GM19463 (cell line): Measurements from ENCODE around the gene AIMP2.
"Not testable (repeated sequence)": the region's sequence is repeated elsewhere in the genome, so short reads cannot be mapped to it uniquely, and the experiment has no call there.

ENCODE experiments used
- ATAC-seq: cut with Tn5 transposase; IDR thresholded peaks from one replicate; pipeline ENCODE4 v1.9.1; 2021; ENCODE audit warnings: mild to moderate bottlenecking, moderate library complexity; ENCODE audit not compliant: unreplicated experiment

Gene AIMP2

GRCh38 chr7:6008668-6009611 lies at the start of gene AIMP2, which contains the start of gene PMS2:
Gene AIMP2 (plus strand): TSS chr7:6009272. CDS start chr7:6009364, 92 bp downstream.
Gene PMS2 (minus strand): TSS chr7:6009049. CDS start chr7:6009019, 30 bp downstream.
- ATAC-seq, result peak; percentile 94

DNA sequence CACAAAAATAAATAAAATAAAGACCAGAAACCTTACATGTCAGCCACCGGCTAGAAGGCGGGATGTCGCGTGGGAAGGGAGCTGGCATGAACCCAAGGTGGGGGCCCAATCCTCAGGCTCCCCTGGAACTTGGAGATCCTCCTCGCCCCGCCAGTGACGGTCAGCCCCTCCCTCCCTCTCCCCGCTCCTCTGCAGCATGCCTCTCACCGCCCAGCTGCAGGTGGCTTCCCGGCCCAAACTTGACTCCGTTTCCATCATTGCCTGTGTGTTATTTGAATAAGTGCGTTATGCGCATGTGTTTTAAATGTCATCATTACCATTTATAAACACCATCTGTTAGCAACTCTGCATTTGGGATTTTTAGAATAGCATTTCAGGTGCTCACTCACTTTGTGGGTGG lies 45.9 kb upstream of the AIMP2 start:
- ATAC-seq, result not testable (repeated sequence)

DNA sequence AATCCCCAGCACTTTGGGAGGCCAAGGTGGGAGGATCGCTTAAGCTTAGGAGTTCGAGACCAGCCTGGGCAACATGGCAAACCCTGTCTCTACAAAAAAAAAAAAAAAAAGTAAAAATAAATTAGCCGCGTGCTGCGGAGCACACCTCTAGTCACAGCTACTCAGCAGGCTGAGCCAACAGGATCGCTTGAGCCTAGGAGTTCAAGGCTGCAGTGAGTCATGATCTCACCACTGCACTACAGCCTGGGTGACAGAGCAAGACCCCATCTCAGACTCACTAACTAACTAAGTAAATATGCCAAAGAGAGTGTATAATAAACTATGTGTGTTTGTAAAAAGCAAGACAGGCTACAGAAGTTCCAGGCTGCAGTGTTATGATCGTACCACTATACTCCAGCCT lies 45.3 kb upstream of the AIMP2 start:
- ATAC-seq, result not testable (repeated sequence)

DNA sequence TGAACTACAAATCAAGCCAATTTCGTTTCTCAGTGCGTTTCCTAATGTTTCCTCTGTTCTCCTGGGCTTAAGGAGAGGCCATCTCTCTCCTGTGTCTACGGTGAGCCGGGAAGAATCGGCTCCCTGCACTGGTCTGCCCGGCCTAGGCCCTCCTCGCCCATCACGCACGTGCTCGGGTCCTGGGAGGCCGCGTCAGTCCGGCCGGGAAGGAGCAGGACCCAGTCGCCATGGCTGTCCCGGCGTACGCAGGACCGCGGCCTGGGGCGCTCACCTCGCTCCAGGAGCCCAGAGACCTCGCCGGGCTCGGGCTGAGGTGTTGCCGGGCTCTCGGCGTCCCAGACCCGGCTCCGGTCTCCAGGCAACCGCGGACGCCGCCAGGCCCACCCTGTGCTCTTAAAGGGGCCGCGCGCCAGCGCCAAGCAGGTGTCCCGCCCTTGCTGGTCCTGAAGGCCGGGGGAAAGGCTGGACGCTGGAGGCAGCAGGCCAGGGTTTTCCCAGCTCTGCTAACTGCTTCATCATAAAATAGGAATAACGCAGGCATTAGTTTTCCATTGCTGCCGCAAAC lies 38.6 kb upstream of the AIMP2 start, which contains the start of gene RSPH10B:
Gene RSPH10B (minus strand): TSS at position 343 of the 565 bp plus-strand sequence. CDS start 3,573 bp downstream, outside the sequence.
- ATAC-seq, result not testable (repeated sequence)

DNA sequence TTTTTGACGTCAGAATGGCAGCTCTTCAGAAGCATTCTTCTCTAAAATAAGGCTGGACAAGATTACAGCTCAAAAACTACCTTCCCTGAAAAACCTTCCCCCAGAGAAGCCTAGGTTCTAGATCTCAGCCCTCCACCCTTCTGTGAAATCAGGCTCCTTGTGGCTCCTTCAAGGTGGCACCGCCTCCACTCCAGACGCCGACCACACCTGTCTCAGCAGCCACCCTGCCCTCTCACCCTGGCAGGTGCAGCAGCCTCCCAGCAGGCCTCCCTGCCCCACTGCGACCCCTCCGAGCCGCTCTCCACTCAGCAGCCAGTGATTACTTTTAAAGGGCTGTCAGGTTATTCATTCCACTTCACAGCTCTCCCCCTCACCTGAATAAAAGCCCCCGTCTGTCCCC lies 35.5 kb upstream of the AIMP2 start:
- ATAC-seq, result not testable (repeated sequence)

DNA sequence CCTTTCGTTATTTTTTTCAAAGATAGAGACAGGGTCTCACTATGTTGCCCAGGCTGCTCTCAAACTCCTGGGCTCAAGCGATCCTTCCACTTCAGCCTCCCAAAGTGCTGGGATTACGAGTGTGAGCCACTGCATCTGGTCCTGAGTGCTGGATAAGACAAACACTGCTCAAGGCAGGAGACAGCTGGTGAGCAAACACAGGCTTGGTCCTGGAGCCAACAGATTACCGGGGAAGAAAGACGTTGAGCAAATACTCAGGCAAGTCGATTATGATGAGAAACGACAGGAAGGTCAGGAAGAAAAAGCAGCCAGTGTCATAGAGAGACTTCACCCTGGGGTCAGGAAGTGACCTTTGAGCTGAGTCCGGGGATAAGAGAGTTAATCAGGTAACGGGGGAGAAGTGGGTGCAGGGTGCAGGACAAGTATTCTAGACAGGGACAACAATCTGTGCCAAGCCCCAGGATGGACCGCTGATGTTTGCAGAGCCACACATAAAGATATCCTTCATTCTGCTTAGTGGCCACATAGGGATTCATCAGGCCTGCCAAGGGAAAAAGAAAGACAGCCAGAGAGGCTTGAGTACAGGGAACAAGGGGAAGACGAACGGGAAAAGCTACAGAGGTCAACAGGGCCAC lies 29.3 kb upstream of the AIMP2 start:
- ATAC-seq, result not testable (repeated sequence)

GRCh38 chr7:5987061-5987460 lies 22.0 kb upstream of the AIMP2 start:
- not testable (repeated sequence) for ATAC-seq

GRCh38 chr7:5997210-5997808 lies 11.8 kb upstream of the AIMP2 start:
- no peak for ATAC-seq

GRCh38 chr7:6007386-6007785 lies 1.7 kb upstream of the AIMP2 start:
- no peak for ATAC-seq

GRCh38 chr7:6007835-6008590 lies 1.1 kb upstream of the AIMP2 start:
- not testable (repeated sequence) for ATAC-seq

GRCh38 chr7:6010370-6010769 lies 1.3 kb downstream of the AIMP2 start:
- ATAC-seq, result not testable (repeated sequence)

DNA sequence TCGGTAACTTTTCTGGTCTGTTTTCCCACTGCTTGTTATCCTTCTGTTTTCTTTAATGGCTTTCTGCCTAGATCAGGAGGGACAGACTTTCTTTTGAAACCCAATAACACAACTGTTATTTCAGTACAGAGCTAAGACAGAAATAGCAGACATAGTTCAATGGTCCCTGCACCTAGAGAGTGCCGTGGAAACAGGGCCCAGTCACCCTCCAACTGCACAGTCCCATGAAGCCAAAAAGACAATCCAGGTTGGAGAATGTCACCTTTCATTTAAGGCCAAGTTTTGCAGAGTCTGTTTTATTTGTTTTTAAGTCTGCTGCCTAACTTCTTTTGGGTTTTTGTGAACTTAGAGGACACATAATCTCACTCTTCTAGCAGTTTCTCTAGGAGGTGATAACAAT lies 2.5 kb downstream of the AIMP2 start:
- no peak for ATAC-seq

GRCh38 chr7:6012355-6013104 lies 3.5 kb downstream of the AIMP2 start:
- no peak for ATAC-seq

DNA sequence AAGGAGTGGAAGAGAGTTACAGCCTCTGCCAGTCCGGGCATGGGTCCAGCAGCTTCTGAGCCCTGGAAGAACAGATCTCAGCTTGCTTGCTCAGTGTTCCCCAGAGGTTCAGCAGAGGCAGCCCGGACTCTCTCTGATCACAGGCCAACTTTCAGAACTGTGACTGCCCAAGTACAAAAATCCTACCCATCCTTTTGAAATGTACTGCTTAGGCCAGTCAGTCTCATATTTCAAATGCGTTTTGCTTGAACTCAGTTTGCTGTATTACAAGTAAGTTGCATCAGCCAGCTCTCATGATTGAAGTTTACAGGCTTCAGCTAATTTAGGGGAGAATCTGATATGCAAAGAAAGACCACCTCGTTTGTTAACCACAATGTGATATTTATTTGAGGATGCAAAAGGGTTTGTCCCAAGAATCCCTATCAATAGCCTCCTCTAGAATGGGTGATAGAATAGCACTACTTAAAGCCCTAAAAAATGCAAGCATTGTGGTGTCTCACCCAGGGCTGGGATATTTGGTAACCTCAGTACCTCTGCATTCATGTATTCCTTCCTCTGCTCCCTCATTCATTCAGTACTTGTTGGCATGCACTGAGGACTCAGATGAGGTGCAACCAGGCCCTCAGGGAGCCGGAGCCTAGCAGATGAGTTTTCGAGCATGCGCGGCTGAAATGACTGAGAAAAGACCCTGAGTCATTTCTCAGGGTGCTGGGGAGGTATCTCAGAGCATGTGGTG lies 7.0 kb downstream of the AIMP2 start:
- ATAC-seq, result no peak

DNA sequence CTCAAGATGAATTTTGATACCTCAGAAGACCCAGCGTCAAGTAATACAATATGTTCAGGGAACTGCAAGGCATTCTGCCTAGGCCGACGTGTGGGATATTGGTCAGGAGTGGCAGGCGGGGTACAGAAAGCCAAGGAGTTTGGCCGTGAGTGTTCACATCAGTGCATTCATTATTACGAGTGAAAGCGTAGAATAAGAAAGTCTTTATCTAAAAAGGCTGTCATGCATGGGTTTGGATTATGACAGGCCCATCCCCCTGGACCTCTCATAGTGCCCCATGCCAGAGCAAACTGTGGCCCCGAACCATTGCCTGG lies 7.5 kb downstream of the AIMP2 start:
- ATAC-seq, result no peak

DNA sequence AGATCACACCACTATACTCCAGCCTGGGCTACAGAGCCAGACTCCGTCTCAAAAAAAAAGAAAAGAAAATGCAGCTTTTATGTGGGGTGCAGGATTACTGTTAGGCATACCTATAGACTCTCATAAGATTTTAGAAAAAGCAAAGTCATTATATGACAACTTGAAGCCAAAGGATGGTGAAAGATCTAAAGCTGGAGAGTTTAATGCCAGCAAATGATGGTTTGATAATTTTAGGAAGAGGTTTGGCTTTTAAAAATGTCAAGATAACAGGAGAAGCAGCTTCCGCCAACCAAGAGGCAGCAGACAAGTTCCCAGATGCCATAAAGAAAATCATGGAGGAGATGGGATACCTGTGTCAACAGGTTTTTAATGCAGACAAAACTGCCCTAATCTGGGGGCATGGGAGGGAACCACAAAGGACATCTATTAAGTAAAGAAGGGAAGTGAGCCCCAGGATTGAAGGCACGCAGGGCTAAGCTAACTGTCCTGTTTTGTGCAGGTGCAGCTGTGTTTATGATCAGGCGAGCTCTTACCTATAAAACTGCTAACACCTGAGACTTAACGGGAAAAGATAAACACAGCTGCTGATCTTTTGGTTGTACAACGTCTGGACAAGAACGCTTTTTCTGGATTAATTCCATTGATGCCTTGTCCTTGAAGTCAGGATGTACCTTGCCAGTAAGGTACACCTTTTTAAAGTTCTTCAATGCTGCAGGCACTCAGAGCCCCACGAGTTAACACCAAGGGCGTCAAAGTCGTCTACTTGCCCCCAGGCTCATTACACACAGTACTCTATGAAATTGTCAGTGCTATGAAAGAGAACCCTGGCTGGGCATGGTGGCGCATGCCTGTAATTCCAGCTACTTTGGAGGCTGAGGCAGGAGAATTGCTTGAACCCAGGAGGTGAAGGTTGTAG lies 11.6 kb downstream of the AIMP2 start:
- ATAC-seq, result no peak

GRCh38 chr7:6022707-6023106 lies 13.6 kb downstream of the AIMP2 start:
- ATAC-seq, result no peak

- ATAC-seq, result no peak
These were observed 14.9 kb downstream of the AIMP2 start for GRCh38 chr7:6023974-6024435.
